GM12891 (cell line): ENCODE data around the gene PLEKHD1.

ENCODE experiments used
- POLR2A ChIP-seq: IDR thresholded peaks from 2 replicates; pipeline ENCODE4 v1.6.1; 2011; ENCODE audit warnings: low read depth, low read length, control low read depth
- POLR2AphosphoS5 ChIP-seq: IDR thresholded peaks from 2 replicates; pipeline ENCODE4 v1.6.1; 2011; ENCODE audit warnings: low read depth, low read length, control low read depth
- TAF1 ChIP-seq: IDR thresholded peaks from 2 replicates; pipeline ENCODE4 v1.6.1; 2011; ENCODE audit warnings: low read depth, low read length, control low read depth

DNA sequence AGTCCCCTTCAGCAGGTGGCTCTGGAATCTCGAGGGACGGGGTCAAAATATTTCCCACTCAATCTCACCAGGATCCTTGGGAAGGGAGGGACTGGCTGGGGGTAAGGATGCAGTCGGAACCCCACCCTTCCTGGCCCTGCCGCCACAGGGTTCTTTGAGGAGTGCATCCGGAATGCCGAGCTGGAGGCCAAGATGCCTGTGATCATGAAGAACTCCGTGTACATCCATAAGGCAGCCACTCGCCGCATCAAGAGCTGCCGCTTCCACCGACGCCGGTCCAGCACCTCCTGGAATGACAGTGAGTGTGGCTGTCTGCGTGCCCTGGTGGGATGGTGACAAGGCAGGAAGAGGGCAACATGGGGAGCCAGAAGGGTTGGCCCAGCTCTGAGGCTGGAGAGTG lies 43.1 kb downstream of the PLEKHD1 start:
- no peak for TF ChIP-seq POLR2AphosphoS5
- no peak for TF ChIP-seq POLR2A
- no peak for TF ChIP-seq TAF1
